D721Med (cell line): ENCODE data around the gene HAO1.

Source experiments
- DNase-seq: peaks from one replicate; pipeline ENCODE4 v3.0.0; 2011; ENCODE audit warnings: low spot score; ENCODE audit not compliant: insufficient read length
- FAIRE-seq: peaks from 2 replicates; lab custom pipeline; 2011; peaks lifted over from hg19 to GRCh38; lab: Jason Lieb, UNC
- CTCF ChIP-seq: IDR thresholded peaks from 2 replicates; pipeline ENCODE4 v1.5.1; 2012; ENCODE audit warnings: mild to moderate bottlenecking, control low read depth; ENCODE audit not compliant: insufficient read depth; ENCODE audit errors: missing control alignments

HAO1 gene

GRCh38 chr20:7883741-7884140, 56.5 kb downstream of the HAO1 start:
- DNase-seq = no peak
- TF ChIP-seq CTCF = no peak
- no peak for FAIRE-seq

GRCh38 chr20:7883309-7883708, 56.9 kb downstream of the HAO1 start:
- no peak for TF ChIP-seq CTCF
- DNase-seq = no peak
- no peak for FAIRE-seq

- FAIRE-seq = no peak
- no peak for TF ChIP-seq CTCF
These were observed 58.2 kb downstream of the HAO1 start for GRCh38 chr20:7882076-7882475.

GRCh38 chr20:7881551-7881950, 58.7 kb downstream of the HAO1 start:
- no peak for DNase-seq
- no peak for TF ChIP-seq CTCF
- FAIRE-seq = no peak

More at GRCh38 chr20:7882076-7882475, 58.2 kb downstream of the HAO1 start:
- no peak for DNase-seq

- TF ChIP-seq CTCF = no peak
- FAIRE-seq (no peak), DNase-seq (no peak)
These were observed 60.4 kb downstream of the HAO1 start for GRCh38 chr20:7879883-7880282.

GRCh38 chr20:7868108-7868507, 72.2 kb downstream of the HAO1 start:
- FAIRE-seq = no peak
- no peak for TF ChIP-seq CTCF
- DNase-seq = no peak

- no peak for FAIRE-seq
- DNase-seq = no peak
- no peak for TF ChIP-seq CTCF
These were observed 74.0 kb downstream of the HAO1 start for GRCh38 chr20:7866285-7866684.
